ELF-1 (cell line): Measurements from ENCODE around the gene NISCH.

ENCODE experiments used
- DNase-seq: peaks from one replicate; pipeline ENCODE4 v3.0.0-alpha.2; 2016; ENCODE audit warnings: low read depth, low spot score

Gene NISCH

DNA sequence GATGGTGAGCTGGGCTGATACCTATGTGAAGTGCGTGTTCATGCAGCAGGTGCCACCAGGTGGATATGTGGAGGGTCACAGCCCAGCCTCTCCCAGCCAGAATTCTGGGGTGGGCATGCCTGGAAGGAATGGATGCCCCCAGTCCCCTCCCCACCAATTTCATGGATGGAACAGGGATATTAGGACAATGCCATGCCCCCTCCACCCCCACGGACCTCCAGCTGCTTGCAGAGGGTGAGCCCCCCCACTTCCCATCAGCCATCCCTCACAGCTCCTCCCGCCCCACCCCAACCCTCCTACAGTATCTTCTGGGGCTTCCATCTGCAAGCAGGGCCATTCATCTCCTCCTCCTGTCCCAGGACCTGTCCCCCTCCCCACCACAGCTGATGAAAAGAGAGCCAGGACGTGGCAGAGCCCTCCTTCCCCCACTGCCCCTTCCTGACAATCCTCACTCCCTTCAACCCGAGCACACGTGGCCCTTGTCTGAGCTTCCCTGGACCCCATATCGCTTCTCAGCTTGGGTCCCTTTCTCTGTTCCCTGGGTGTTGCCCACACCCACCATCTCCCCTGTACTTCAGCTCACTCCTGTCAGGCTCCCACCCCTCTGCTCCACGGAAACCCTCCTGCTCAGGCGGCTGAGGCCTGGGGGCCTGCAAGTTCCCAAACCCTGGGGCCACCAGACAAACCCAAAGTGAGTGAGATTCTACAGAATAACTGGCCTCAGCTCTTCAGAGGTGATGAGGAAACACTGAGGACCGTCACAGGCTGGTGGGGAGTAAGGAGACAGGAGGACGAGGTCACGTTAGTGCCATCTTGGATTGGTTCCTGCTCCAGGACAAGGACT lies 7.7 kb upstream of the NISCH start:
- no peak for DNase-seq

DNA sequence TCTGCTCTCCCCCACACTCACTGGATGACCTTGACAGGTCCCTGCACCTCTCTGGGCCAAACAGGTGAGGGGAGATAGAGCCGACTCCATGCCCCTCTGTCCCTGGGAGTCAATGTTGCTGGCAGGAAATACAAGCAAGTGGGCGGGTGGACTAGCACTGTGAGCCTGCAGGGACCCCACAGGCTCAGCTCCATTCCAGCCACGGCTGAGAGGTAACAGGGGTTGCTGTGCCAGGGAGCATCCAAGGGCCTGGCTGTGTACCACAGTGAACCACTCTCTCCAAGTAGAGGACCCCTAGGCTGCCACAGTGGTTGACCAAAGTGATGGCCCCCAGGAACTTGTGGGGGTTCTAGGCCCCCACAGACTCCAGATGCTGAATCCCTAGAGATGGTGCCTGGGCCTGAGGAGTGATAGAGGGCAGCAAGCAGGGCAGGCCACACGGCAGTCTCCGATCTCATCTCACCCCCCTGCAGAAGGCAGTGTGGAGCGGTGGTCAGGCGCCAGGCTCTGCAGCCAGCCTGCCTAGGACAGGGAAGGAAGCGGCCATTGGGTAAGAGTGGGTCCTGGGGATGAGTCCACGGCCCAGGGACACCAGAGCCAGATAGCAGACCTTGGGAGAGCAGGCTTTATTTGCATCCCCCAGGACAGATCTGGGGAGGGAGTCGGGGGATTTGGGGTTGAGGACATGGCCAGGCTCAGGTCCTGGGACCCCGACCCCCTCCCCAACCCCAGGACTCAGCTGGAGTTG lies 4.7 kb upstream of the NISCH start:
- DNase-seq, result no peak

DNA sequence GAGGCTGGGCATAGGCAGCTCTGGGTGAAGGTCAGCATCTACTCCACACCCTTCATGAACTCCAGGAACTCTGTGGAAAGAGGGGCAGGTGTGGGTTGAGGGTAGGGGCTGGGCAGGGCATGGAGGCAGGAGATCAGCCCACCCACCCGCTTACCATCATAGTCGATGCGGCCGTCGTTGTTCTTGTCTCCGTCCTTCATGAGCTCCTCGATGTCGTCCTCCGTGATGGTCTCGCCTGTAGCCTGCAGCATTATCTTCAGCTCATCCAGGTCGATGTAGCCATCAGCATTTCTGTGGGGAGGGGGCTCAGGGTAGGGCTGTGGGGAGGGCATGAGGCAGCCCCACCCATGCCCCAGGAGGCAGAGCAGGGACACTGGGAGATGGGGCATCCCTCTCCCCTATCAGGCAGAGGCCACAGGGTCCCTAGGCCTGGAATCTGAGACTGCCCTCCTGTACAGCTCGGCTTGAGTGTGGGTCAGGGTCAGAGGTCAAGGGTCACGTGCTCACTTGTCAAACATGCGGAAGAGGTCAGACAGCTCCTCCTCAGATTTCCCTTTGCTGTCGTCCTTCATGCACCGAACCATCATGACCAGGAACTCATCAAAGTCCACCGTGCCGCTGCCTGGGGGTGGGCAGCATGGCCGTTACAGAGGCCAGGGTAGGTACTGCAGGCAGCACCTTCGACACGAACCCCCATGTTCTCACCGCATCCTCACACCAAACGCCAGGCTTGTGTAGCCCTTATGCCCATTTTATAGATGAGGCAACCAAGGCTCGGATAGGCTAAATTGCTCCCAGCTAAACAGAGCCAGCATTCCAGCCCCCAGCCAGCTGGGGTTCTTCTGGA lies 3.9 kb upstream of the NISCH start:
- peak; percentile 37 for DNase-seq

DNA sequence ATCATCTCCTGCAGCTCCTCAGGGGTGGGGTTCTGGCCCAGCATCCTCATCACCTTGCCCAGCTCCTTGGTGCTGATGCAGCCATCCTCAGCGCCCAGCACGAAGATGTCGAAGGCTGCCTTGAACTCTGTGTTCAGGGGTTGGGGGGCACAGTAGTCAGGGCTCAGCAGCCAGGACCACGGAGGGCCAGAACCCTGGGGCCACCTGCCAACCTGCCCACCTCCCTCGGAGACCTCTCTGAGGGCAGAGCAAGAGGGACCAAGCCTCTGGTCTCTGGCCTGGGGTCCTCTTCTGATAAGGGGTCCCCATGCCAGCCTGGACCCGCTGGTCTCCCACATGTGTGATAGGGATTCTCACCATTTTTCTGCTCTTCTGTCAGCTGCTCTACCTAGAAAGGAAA lies 3.3 kb upstream of the NISCH start:
- DNase-seq, result no peak

DNA sequence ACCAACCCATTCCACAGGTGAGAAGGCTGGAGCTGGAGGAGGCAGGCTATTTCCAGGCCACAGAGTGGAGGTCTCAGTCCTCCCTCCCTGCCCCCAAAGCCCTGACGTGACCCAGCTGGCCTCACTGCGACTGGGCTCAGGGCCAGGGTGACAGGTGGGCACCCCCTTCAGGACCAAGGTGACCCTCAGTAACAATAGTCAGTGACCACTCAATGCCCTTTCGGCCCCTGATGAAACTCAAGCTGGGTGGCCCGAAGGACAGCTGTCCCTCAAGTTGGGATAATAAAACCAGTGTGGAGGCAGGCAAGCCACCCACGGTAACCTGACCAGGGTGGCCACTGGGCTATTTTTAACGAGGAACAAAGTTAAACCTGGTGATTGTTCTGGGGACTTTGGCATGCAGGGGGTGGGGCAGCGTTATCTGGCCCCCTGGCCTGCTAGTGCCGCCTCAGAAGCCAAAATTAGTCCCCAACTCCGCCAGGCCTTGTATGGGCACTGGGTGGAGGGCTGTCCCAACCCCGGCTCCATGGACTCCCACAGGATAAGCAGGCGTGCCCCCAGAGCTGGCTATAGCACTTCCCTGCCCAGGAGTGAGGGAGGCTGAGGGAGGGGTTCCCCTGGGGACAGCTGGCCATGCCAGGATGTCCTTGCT lies 2.7 kb upstream of the NISCH start:
- DNase-seq, result no peak

DNA sequence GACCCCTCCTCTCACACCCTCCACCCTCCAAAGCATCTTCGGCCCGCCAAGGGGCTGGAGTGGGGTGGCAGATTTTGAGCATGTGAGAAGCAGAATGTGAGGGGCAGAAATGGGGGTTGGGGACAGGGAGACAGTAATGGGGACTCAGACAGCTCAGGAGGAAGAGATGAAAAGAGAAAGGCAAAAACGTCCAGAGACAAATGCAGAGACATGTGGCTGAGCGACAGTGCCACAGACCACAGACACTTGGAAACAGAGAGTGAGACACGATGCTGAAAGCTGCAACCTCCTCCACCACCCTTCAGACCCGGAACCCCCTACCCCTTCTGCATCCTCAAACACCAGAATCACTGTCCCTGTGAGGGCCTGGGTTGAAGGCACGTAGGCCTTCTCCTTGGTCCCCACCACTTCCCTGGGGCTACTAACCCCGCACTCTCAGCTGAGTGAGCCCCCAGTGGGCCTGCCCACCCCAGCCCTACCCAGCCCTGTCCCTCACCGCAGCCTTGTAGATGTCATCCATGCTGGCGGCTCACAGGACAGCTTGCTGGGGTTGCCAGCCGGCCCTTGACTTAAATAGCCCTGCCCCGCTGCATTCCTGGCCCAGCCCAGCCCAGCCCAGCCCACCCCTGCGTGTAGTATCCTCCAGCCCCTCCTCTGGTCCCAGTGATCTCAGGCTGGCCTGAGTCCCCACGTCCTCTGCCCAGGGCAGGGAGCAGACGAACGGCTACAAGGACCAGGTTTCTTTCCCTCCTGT lies 1.7 kb upstream of the NISCH start, which contains the start of gene TNNC1:
TSS of gene TNNC1 (minus strand) at position 546 of the 754 bp plus-strand sequence. CDS start at position 520, 26 bp downstream.
- peak; percentile 79 for DNase-seq

DNA sequence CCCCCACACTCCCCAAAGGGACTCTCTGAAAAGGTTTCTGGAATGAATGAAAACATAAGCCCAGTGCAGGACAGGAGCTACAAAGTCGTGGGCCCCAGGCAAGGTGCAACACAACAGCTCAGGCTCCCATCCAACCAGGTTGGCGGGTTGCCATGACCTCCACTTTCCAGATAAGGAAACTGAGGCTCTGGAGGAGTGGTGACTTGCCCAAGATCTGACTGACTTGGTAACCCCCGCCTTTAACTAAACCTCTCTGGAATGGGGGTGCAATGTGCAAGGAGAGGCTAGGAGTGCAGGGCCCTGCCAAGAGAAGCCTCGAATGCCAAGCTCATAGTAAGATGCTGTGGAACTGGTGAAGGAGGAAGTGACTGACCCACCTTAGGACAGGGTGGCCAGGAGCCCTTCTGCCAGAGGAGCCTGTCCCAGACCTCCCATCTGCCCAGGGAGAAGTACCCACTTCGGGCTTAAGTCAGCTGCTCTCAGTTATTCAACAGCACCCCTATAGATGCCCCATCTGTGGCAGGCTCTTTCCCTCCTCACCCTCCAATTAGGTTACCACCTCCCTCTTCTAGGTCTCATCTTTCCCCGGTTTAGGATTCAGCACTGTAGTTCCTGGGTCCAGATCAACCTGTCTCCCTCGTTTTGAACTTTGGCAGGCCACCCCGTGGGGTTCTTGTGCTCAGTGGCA lies 1.0 kb upstream of the NISCH start:
- DNase-seq, result no peak

DNA sequence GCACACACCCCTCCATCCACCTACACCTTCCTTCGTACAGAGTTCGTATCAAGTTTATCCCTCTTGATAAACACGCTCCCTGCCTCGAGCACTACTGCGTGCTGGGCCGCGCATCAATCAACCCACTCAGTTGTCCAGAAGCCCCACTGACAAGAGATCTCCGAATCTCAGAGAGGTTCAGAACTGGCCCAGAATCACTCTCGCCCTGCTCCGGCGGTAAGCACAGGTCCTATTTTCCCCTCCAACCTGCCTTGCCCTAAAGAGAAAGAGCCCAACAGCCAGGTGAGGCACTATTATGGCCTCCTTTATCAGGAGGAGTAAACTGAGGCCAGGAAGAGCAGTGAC lies 494 bp upstream of the NISCH start:
- DNase-seq, result no peak

DNA sequence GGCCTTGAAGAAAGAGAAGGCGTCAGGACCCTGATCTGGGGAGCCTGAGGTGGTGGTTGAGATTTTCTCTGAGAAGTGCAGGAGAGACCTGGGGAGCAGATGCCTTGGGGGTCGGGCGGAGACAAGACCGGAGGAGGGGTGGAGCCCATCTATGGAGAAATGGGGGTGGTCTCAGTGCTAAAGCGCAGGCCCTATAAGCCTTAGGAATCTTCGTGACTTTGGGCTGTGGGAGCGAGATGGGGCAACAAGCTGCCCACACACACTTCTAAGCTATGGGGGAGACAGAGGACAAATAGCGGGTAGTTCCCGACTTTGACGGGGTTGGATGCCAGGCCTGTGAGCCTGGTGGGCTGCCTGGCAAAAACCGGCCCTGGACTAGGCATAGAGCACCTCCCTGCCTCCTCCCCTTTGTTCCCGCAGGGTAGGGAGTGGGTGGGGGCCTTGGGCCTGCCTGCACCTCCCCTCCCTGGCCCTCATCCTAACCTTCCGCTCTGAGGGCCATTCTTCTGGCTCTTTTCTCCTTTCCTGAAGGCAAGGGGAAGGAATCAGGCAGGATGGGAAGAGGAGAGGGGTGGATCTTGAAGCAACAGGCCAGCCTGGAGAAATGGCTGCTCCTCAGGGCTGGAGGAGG lies 880 bp downstream of the NISCH start:
- DNase-seq, result peak; percentile 55

DNA sequence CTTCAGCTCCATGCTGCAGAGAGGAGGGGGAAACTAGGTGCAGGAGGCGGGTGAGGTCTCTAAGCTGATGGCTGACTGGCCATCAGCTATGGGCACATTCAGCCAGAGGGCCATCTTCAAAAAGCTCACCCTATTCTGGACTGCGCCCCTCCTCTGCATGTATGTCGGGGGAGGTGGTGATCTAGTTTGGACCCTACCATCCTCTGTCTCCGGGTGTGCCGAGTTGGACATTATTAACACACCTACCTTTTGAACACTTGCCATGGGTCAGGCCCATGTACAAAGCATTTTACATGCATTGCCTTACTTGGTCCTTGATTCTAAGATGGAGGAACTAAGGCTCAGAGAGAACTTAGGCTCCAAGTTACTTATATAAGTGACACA lies 1.4 kb downstream of the NISCH start:
- peak; percentile 10 for DNase-seq

DNA sequence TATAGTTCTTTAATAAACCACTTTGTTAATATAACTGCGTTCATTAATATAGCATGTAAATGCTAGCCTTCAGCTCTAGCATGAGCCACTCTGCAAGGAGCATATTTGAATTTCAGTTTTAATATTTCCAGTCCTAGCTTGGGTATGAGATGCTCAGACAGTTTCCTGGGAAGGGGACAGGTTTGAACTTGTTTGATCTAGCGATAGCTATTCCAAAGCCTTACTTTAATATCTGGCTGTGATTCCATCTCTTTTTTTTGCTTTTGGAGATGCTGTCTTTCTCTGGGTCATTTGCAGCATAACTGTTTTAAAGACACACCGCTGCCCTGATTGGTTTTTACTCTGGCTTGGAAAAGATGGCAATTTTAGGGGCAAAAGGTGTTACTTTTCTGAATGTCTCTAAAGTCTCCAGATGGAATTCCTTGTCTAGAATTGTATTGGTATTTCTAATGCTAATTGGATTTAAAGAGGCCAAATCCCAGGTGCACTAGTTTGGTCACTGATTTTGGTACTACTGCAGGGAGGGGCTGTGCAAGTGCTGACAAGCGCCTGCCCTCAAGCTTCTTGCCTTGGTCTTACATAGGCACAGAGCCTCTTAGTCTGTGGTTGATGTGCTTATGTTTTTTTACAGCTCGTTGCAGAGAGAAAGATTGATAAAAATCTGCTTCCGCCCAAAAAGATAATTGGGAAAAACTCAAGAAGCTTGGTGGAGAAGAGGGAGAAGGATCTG lies 2.8 kb downstream of the NISCH start:
- no peak for DNase-seq

DNA sequence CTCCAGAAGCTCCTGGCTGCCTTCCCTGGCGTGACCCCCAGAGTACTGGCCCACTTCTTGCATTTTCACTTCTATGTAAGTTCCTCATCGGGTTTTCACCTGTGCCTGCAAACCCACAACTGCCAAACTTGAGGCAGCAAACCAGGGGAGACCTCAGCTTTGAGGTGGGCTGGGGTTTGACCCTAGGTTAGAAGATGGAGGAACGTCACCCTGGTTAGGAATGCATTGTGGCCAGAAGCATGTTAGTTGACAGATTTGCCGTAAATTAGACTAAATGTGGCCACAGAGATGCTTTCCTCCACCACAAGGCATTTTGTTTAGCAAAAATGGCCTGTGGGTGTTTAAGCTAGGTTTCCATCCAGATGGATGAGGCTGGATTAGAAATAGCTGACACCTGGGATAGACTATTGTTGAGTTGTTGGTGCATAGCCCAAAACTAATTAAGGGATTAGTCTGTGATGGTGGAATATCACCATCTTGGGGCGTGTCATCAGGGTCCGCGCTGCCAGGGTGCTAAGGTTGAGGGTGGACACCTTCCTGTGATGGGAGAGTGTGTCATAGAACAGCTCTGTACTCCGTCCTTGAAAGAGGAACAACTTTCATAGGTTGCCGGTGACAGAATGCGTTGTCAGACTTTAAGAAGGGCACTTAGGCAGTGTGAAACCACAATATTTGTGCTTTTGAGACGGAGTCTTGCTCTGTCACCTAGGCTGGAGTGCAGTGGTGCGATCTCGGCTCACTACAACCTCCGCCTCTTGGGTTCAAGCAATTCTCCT lies 3.6 kb downstream of the NISCH start:
- DNase-seq, result no peak

DNA sequence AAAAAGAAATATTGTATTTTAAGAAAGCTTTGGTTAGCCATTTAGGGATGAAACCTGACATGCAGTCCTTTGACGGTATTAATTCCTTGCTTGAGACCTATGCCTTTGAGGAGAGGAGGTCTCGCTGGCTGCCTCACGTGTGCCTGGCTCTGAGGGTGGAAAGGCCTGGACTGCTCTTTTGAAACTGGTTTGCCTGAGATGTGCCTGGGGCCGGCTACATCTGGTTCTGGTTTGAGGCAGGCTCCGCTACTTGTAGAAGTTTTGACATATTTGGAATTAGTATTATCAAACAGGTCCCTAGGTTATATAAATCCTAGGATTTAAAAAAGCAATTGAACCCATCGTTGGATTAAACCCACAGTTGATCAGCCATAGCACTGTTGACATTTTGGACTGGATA lies 6.5 kb downstream of the NISCH start:
- no peak for DNase-seq

DNA sequence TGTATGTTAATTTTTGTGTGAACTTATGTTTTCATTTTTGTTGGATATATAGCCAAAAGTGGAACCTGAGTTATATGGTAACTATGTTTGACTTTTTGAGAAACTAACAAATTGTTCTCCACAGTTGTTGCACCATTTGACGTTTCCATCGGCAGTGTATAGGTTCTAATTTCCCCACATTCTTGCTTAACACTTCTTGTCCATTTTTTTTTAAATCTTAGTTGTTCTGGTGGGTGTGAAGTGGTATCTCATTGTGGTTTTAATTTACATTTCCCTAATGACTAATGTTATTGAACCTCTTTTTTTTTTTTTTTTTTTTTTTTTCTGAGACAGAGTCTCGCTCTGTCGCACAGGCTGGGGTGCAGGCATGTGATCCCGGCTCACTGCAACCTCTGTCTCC lies 8.0 kb downstream of the NISCH start:
- no peak for DNase-seq

DNA sequence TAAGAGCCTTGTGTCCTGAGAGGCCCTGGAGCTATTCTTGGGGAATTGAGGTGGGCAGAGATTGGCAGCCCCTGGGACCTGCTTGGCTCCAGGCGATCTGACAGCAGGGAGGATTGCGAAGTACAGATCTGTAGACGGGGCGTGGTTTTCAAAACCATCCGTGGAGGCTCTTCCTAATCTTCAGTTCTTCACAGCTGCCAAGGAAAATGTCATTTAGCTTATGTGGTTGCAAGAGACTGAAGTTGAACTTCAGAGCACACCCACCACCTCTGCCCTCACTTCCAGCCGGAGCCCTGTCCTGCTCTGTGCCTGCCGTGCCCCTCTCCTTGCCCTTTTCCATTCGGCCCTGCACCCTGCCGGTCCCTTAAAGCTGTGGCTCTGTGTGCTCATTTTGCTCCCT lies 12.9 kb downstream of the NISCH start:
- no peak for DNase-seq

DNA sequence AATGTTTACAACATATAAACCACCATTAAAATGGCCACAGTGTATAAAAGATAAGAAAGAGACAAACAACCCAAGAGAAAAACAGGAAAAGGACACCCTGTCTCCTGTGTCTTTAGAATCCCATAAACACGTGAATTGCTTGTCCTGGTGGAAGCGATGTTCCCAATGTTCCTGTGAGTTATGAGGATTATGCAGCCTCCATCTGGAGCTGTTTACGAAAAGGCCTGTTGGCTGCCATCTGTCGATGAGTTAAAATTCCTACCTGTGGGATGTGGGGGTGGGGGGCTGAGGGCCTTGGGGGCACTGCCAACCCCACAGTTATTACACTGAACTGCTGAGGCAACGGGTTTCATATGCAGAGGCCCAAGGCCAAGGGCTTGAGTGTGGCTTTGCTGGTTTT lies 13.6 kb downstream of the NISCH start:
- no peak for DNase-seq

DNA sequence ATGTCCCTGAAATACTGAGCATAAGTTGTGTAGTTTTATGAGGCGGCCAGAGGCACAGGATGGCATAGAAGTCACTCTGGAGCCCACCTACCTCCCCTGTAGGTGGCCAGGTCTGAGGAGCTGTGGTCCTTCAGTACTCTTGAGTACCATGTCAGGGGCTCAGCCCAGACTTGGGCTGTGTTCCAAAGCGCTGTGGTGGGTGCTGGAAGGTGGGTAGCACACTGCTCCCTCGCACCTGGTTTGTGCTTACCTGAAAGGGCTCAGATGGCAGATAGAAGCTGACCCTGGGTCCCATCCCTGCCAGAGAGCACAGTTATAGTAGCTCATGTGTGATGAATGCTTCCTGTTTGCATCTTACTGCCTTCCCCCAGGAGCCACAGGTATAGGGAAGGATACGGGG lies 15.5 kb downstream of the NISCH start:
- no peak for DNase-seq
